Mesendoderm (in vitro differentiated cells): ENCODE results near the gene PNKD.

ENCODE experiments used
- DNase-seq: peaks from one replicate; pipeline ENCODE4 v3.0.0; 2013
- H2AK5ac ChIP-seq: 2 replicates; pipeline ENCODE4 v1.6.1; 2013; ENCODE audit warnings: low read length, inconsistent platforms
- H2BK120ac ChIP-seq: 2 replicates; pipeline ENCODE4 v1.6.1; 2013; ENCODE audit warnings: low read depth, mild to moderate bottlenecking, low read length, moderate library complexity, mixed read lengths
- H2BK15ac ChIP-seq: replicated peaks from 2 replicates; pipeline ENCODE4 v1.6.1; 2013; ENCODE audit warnings: low read depth, mild to moderate bottlenecking, moderate library complexity
- H2BK5ac ChIP-seq: 2 replicates; pipeline ENCODE4 v1.6.1; 2013; ENCODE audit warnings: low read length, inconsistent platforms
- H3K18ac ChIP-seq: 2 replicates; pipeline ENCODE4 v1.6.1; 2013; ENCODE audit warnings: mild to moderate bottlenecking, low read length, mixed read lengths
- H3K23ac ChIP-seq: one replicate; pipeline ENCODE4 v1.6.1; 2013; ENCODE audit warnings: low read length
- H3K27ac ChIP-seq: 2 replicates; pipeline ENCODE4 v1.5.1; 2013; ENCODE audit warnings: low read depth, mild to moderate bottlenecking, inconsistent platforms, low read length, moderate library complexity
- H3K27me3 ChIP-seq: 2 replicates; pipeline ENCODE4 v1.6.1; 2013; ENCODE audit warnings: low read length, control low read depth, mild to moderate bottlenecking, inconsistent platforms; ENCODE audit not compliant: insufficient read depth, poor library complexity
- H3K36me3 ChIP-seq: 2 replicates; pipeline ENCODE4 v1.6.1; 2013; ENCODE audit warnings: low read length, inconsistent platforms; ENCODE audit not compliant: control insufficient read depth, insufficient read depth
- H3K4ac ChIP-seq: one replicate; pipeline ENCODE4 v1.6.1; 2013; ENCODE audit warnings: low read depth, mild to moderate bottlenecking, low read length, moderate library complexity
- H3K4me1 ChIP-seq: 2 replicates; pipeline ENCODE4 v1.6.1; 2013; ENCODE audit warnings: low read depth, low read length, inconsistent platforms; ENCODE audit not compliant: control insufficient read depth
- H3K4me2 ChIP-seq: 2 replicates; pipeline ENCODE4 v1.6.1; 2013; ENCODE audit warnings: low read length
- H3K4me3 ChIP-seq: 2 replicates; pipeline ENCODE4 v1.5.1; 2013; ENCODE audit warnings: mild to moderate bottlenecking, low read length
- H3K56ac ChIP-seq: one replicate; pipeline ENCODE4 v1.6.1; 2013; ENCODE audit warnings: low read length
- H3K79me1 ChIP-seq: 2 replicates; pipeline ENCODE4 v1.6.1; 2013; ENCODE audit warnings: low read length, inconsistent platforms
- H3K79me2 ChIP-seq: 2 replicates; pipeline ENCODE4 v1.6.1; 2013; ENCODE audit warnings: mild to moderate bottlenecking, low read length; ENCODE audit not compliant: control insufficient read depth, insufficient read depth
- H3K9ac ChIP-seq: 2 replicates; pipeline ENCODE4 v1.6.1; 2013; ENCODE audit warnings: low read length, inconsistent platforms
- H4K5ac ChIP-seq: one replicate; pipeline ENCODE4 v1.6.1; 2013; ENCODE audit warnings: low read length
- H4K8ac ChIP-seq: one replicate; pipeline ENCODE4 v1.6.1; 2013; ENCODE audit warnings: low read depth, mild to moderate bottlenecking, control low read depth, low read length, moderate library complexity
- WGBS: extraction: QIAGEN DNeasy Blood & Tissue Kit; methylation state at CpG from one replicate; pipeline ENCODE4 v1.1.7; 2013; ENCODE audit warnings: low lambda C conversion rate, missing lambda C conversion rate; ENCODE audit not compliant: insufficient coverage; ENCODE audit errors: extremely low coverage; 5-methylcytosine and 5-hydroxymethylcytosine counted together

PNKD gene

DNA sequence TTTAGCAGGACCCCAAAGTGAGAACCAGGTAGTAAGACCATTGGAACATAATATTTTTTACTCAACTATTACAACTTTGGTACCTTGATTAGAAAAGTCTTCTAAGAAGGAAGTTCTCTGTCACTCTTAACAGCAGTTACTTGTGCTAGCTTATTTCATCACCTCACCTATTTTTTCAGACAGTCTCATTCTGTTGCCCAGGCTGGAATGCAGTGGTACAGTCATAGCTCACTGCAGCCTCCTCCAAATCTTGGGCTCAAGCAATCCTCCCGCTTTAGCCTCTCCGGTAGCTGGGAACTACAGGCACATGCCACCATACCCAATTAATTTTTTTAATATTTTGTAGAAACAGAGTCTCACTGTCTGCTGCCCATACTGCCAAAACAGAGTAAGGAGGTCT, 35.3 kb upstream of the PNKD start:
- Histone ChIP-seq H3K4me2 (no peak overlapping the region), H3K4me1 (no peaks in the 10 kb centered on the region), H3K27me3 (no peaks in the 10 kb centered on the region), H4K5ac (no peak overlapping the region), H2BK5ac (no peak overlapping the region), H3K4me3 (no peak overlapping the region), H3K27ac (no peak overlapping the region), H3K4ac (no peak overlapping the region), H3K23ac (no peak overlapping the region), H3K9ac (no peak overlapping the region), H3K56ac (no peak overlapping the region), H2BK120ac (no peak overlapping the region), H3K36me3 (peaks cover 19% of the 10 kb centered on the region), H4K8ac (no peak overlapping the region), H2BK15ac (no peak overlapping the region), H3K18ac (no peak overlapping the region), H2AK5ac (no peak overlapping the region), H3K79me2 (no peaks in the 10 kb centered on the region), H3K79me1 (peaks cover 3% of the 10 kb centered on the region)
- WGBS: no CpG with 5 or more reads among the region's 2 CpGs
- no peak for DNase-seq

DNA sequence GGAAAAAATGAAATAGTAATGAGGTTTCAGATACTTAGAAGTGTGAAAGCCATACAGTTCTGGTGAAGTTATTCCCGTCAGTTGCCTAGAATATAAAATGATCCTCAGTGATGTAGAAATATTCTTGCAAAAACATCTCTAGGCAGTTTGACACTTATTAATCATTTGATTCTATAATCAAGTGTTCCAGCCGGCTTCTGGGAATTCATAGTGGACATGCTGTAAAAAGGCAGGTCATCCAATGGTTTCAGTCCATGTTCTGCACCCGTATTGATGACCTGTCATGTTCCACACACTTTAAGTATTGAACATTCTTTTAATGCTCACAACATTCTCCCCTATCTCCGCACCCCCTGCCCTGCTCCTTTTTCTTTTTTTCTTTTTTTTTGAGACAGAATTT, 33.5 kb upstream of the PNKD start:
- WGBS: no CpG with 5 or more reads among the region's 4 CpGs
- no peak overlapping the region for H3K4me3 ChIP-seq
- H3K4ac ChIP-seq: no peak overlapping the region
- no peak overlapping the region for H3K56ac ChIP-seq
- no peaks in the 10 kb centered on the region for H3K79me1 ChIP-seq
- peaks cover 17% of the 10 kb centered on the region for H3K36me3 ChIP-seq
- no peak overlapping the region for H4K8ac ChIP-seq
- H3K9ac ChIP-seq: no peak overlapping the region
- H4K5ac ChIP-seq: no peak overlapping the region
- H2BK15ac ChIP-seq: no peak overlapping the region
- no peak for DNase-seq
- H3K27ac ChIP-seq: no peak overlapping the region
- no peak overlapping the region for H2BK120ac ChIP-seq
- no peak overlapping the region for H2BK5ac ChIP-seq
- no peaks in the 10 kb centered on the region for H3K79me2 ChIP-seq
- no peaks in the 10 kb centered on the region for H3K4me1 ChIP-seq
- H3K18ac ChIP-seq: no peak overlapping the region
- no peak overlapping the region for H3K23ac ChIP-seq
- H3K4me2 ChIP-seq: no peak overlapping the region
- no peaks in the 10 kb centered on the region for H3K27me3 ChIP-seq
- H2AK5ac ChIP-seq: no peak overlapping the region

DNA sequence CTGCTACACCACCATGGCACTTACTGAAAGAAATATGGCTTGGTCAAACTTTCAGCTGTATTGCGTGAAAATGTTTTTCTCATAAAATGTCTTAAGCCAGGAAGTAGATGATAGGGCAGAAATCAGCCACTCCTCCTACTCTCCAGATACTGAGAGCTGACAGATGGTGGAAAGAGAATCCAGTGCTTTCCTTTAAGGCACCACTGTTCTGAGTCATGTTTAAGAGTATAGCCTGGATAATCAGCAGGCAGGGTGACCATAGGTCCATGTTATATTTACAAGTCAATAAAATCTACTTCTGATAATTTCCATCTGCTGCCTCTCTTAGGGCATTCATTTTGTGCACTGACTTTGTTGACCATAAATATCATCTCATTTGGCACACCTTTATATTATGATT, 31.4 kb upstream of the PNKD start:
- Histone ChIP-seq H3K18ac (no peak overlapping the region), H3K27ac (no peak overlapping the region), H3K36me3 (peaks cover 16% of the 10 kb centered on the region), H4K5ac (no peak overlapping the region), H2BK120ac (no peak overlapping the region), H3K27me3 (no peaks in the 10 kb centered on the region), H3K9ac (no peak overlapping the region), H4K8ac (no peak overlapping the region), H3K79me1 (peaks cover 2% of the 10 kb centered on the region), H2BK5ac (no peak overlapping the region), H3K56ac (no peak overlapping the region), H3K4me3 (no peak overlapping the region), H3K4me2 (no peak overlapping the region), H3K79me2 (no peaks in the 10 kb centered on the region), H3K4ac (no peak overlapping the region), H3K23ac (no peak overlapping the region), H2AK5ac (no peak overlapping the region), H3K4me1 (no peaks in the 10 kb centered on the region), H2BK15ac (no peak overlapping the region)
- no CpG with 5 or more reads among the region's 1 CpG for WGBS
- DNase-seq: no peak

DNA sequence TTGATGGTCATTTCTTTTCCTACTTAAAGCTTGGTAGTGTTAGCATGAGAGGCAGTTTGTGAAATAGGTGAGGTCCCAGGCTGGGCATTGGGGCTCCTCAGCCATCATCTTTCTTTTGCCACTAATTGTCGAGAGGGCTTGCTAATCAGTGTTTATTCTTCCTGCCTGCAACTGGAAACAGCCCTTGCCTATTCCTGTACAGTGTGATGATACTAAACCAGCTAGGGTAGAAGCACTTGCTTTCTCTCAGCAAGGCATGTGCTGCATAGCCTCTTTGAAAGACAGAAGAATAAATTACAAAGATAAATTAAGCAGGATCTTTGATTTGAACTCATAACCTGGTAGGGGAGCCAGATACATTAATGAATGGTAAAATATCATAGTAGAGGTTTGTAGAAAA, 26.1 kb upstream of the PNKD start:
- H3K4me2 ChIP-seq: no peak overlapping the region
- no peak overlapping the region for H3K56ac ChIP-seq
- H3K4ac ChIP-seq: no peak overlapping the region
- H3K9ac ChIP-seq: no peak overlapping the region
- no peaks in the 10 kb centered on the region for H3K27me3 ChIP-seq
- no peak overlapping the region for H4K8ac ChIP-seq
- H4K5ac ChIP-seq: no peak overlapping the region
- no peaks in the 10 kb centered on the region for H3K4me1 ChIP-seq
- H2BK120ac ChIP-seq: no peak overlapping the region
- no peak overlapping the region for H3K23ac ChIP-seq
- no peak for DNase-seq
- H2BK15ac ChIP-seq: no peak overlapping the region
- no peak overlapping the region for H2BK5ac ChIP-seq
- WGBS: no CpG with 5 or more reads among the region's 1 CpG
- H2AK5ac ChIP-seq: no peak overlapping the region
- no peak overlapping the region for H3K27ac ChIP-seq
- peaks cover 2% of the 10 kb centered on the region for H3K79me1 ChIP-seq
- no peaks in the 10 kb centered on the region for H3K79me2 ChIP-seq
- no peak overlapping the region for H3K4me3 ChIP-seq
- H3K36me3 ChIP-seq: peaks cover 25% of the 10 kb centered on the region
- no peak overlapping the region for H3K18ac ChIP-seq

DNA sequence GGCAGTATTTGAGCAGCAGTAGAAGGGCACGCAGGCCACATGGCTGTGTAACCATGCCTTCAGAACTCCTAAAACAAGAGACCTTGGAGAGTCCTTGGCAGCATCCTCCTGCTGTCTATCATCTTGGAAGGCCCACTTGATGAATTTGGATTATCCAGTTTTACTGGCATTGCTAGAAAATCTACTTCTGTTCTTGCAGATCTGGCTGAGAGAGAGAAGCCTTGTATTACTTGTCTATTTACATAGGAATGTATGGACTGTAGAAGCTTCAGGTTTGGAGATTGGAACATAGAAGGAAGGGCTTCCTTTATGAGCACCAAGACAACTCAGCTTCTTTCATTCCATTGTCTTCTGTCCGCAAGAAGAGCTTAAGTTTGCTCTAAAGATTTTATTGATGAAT, 25.7 kb upstream of the PNKD start:
- Histone ChIP-seq H2BK5ac (no peak overlapping the region), H3K4me1 (no peaks in the 10 kb centered on the region), H3K79me1 (peaks cover 2% of the 10 kb centered on the region), H2AK5ac (no peak overlapping the region), H3K4me3 (no peak overlapping the region), H3K56ac (no peak overlapping the region), H2BK15ac (no peak overlapping the region), H3K4me2 (no peak overlapping the region), H3K27me3 (no peaks in the 10 kb centered on the region), H3K79me2 (no peaks in the 10 kb centered on the region), H3K27ac (no peak overlapping the region), H4K5ac (no peak overlapping the region), H3K23ac (no peak overlapping the region), H3K9ac (no peak overlapping the region), H2BK120ac (no peak overlapping the region), H3K4ac (no peak overlapping the region), H3K18ac (no peak overlapping the region), H3K36me3 (peaks cover 28% of the 10 kb centered on the region), H4K8ac (no peak overlapping the region)
- DNase-seq: no peak
- WGBS: no CpG with 5 or more reads among the region's 2 CpGs

DNA sequence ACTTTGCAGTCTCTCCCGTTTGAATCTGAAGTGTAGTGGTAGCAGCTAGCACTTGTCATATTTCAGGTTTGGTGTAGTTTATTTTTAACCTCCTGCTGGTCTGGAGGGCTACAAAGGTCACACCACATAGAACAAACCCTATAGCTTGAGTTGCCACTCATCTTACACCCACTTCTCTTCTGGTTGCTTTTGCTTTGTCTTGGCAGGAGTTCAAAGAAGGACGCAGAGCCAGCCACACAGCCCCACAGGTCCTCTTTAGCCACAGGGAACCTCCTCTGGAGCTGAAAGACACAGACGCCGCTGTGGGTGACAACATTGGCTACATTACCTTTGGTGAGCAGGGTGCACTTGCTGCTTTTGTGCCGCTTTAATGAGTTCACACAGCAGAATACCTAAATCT, 25.1 kb upstream of the PNKD start:
- no peak overlapping the region for H3K23ac ChIP-seq
- peaks cover 30% of the 10 kb centered on the region for H3K36me3 ChIP-seq
- no peak overlapping the region for H4K5ac ChIP-seq
- no CpG with 5 or more reads among the region's 5 CpGs for WGBS
- no peak overlapping the region for H3K4ac ChIP-seq
- H3K79me2 ChIP-seq: no peaks in the 10 kb centered on the region
- H3K27me3 ChIP-seq: no peaks in the 10 kb centered on the region
- H3K4me1 ChIP-seq: no peaks in the 10 kb centered on the region
- H2BK5ac ChIP-seq: no peak overlapping the region
- no peak overlapping the region for H4K8ac ChIP-seq
- H3K4me3 ChIP-seq: no peak overlapping the region
- H2AK5ac ChIP-seq: no peak overlapping the region
- H3K79me1 ChIP-seq: peaks cover 2% of the 10 kb centered on the region
- H2BK15ac ChIP-seq: no peak overlapping the region
- H3K27ac ChIP-seq: no peak overlapping the region
- DNase-seq: no peak
- H3K4me2 ChIP-seq: no peak overlapping the region
- no peak overlapping the region for H3K9ac ChIP-seq
- H3K18ac ChIP-seq: no peak overlapping the region
- no peak overlapping the region for H2BK120ac ChIP-seq
- no peak overlapping the region for H3K56ac ChIP-seq
